NOMO-1 treated with DMSO at 0.1 percent for 48 hours (cell line): ENCODE results near the gene KCNJ3.

Source experiments
- DNase-seq: peaks from one replicate; lab custom pipeline; 2025; ENCODE audit not compliant: unreplicated experiment; lab: John Stamatoyannopoulos, UW

The KCNJ3 gene

GRCh38 chr2:154706660-154707059 lies 8.2 kb downstream of the KCNJ3 start:
- DNase-seq = no peak

GRCh38 chr2:154707994-154708575 lies 9.6 kb downstream of the KCNJ3 start:
- no peak for DNase-seq

GRCh38 chr2:154709215-154709614 lies 10.7 kb downstream of the KCNJ3 start:
- no peak for DNase-seq

GRCh38 chr2:154710078-154710477 lies 11.6 kb downstream of the KCNJ3 start:
- DNase-seq = no peak

GRCh38 chr2:154710685-154711084 lies 12.2 kb downstream of the KCNJ3 start:
- no peak for DNase-seq

GRCh38 chr2:154713675-154714074 lies 15.2 kb downstream of the KCNJ3 start:
- no peak for DNase-seq

GRCh38 chr2:154720651-154721050 lies 22.2 kb downstream of the KCNJ3 start:
- DNase-seq = no peak

- DNase-seq = no peak
Observed at GRCh38 chr2:154724194-154724797, 25.8 kb downstream of the KCNJ3 start.

GRCh38 chr2:154740361-154740760 lies 41.9 kb downstream of the KCNJ3 start:
- no peak for DNase-seq

GRCh38 chr2:154758871-154759270 lies 60.4 kb downstream of the KCNJ3 start:
- DNase-seq = no peak

- DNase-seq = no peak
Observed at GRCh38 chr2:154762638-154763037, 64.1 kb downstream of the KCNJ3 start.

- no peak for DNase-seq
Observed at GRCh38 chr2:154771664-154772284, 73.3 kb downstream of the KCNJ3 start.

- no peak for DNase-seq
Observed at GRCh38 chr2:154776825-154777224, 78.3 kb downstream of the KCNJ3 start.

GRCh38 chr2:154794406-154794805 lies 95.9 kb downstream of the KCNJ3 start:
- DNase-seq = no peak

- no peak for DNase-seq
Observed at GRCh38 chr2:154795651-154796050, 97.2 kb downstream of the KCNJ3 start.

- DNase-seq = no peak
Observed at GRCh38 chr2:154804451-154804850, 106.0 kb downstream of the KCNJ3 start.

- no peak for DNase-seq
Observed at GRCh38 chr2:154813636-154814035, 115.1 kb downstream of the KCNJ3 start.

GRCh38 chr2:154814856-154815255 lies 116.4 kb downstream of the KCNJ3 start:
- DNase-seq = no peak

- DNase-seq = no peak
Observed at GRCh38 chr2:154825358-154825757, 126.9 kb downstream of the KCNJ3 start.

GRCh38 chr2:154826827-154827226 lies 128.3 kb downstream of the KCNJ3 start:
- DNase-seq = no peak

GRCh38 chr2:154827286-154827685 lies 128.8 kb downstream of the KCNJ3 start:
- DNase-seq = no peak

- no peak for DNase-seq
Observed at GRCh38 chr2:154832711-154833110, 134.2 kb downstream of the KCNJ3 start.

- DNase-seq = no peak
Observed at GRCh38 chr2:154836632-154837031, 138.1 kb downstream of the KCNJ3 start.
